HEK293 (cell line): Measurements from ENCODE around the gene NAPA.
A peak's percentile ranks its signal among the peaks of the same experiment; 100 is the strongest.

Source experiments
- CTCF ChIA-PET: fragments of 350-600 bp; formaldehyde crosslinking; extraction: SDS; loops from one replicate; lab custom pipeline; 2021; ENCODE audit warnings: antibody characterized with exemption; lab: Yijun Ruan, JAX
- POLR2A ChIA-PET: fragments of 300-600 bp; formaldehyde crosslinking; extraction: SDS; loops from one replicate; lab custom pipeline; 2020; ENCODE audit warnings: antibody characterized with exemption, inconsistent platforms; lab: Yijun Ruan, JAX
- H3K27ac ChIP-seq: fragments of 200-500 bp; sonication (Bioruptor generic); 2 replicates; pipeline ENCODE4 v1.5.1; 2014; ENCODE audit warnings: low read depth, low read length, control low read depth, inconsistent platforms; ENCODE audit errors: extremely low read depth
- H3K36me3 ChIP-seq, 2 experiments: fragments of 200-500 bp in 1 of 2; sonication (Bioruptor generic) in 1 of 2; 1 replicate in 1 of 2; 2 replicates in 1 of 2; pipeline ENCODE4 v1.5.1; 2014 to 2017; ENCODE audit warnings: inconsistent platforms in 2 of 2, low read length in 2 of 2; ENCODE audit not compliant: control insufficient read depth in 2 of 2, insufficient read depth in 1 of 2
- H3K4me1 ChIP-seq: fragments of 200-500 bp; sonication (Bioruptor generic); 2 replicates; pipeline ENCODE4 v1.5.1; 2014; ENCODE audit warnings: mild to moderate bottlenecking, low read length, inconsistent platforms; ENCODE audit not compliant: control insufficient read depth, insufficient read depth
- H3K4me3 ChIP-seq: 2 replicates; pipeline ENCODE4 v1.5.1; 2011; ENCODE audit warnings: low read depth, mild to moderate bottlenecking, control low read depth, low read length, moderate library complexity
- H3K9me3 ChIP-seq: fragments of 200-500 bp; sonication (Bioruptor generic); 2 replicates; pipeline ENCODE4 v1.5.1; 2014; ENCODE audit warnings: low read depth, low read length, inconsistent platforms; ENCODE audit not compliant: control insufficient read depth, insufficient read depth
- BCL11B ChIP-seq: fragments of 450-650 bp; formaldehyde crosslinking; IDR thresholded peaks from 2 replicates; pipeline ENCODE4 v1.5.1; 2016; ENCODE audit warnings: low read depth, missing biosample characterization, missing genetic modification characterization
- HOXC10 ChIP-seq: sonication (generic); formaldehyde crosslinking; IDR thresholded peaks from 2 replicates; pipeline ENCODE4 v1.8.1; 2023; ENCODE audit warnings: mild to moderate bottlenecking, missing genetic modification reagents
- KLF16 ChIP-seq: fragments of 450-650 bp; formaldehyde crosslinking; IDR thresholded peaks from 2 replicates; pipeline ENCODE4 v1.5.1; 2017; ENCODE audit warnings: missing biosample characterization, missing genetic modification characterization
- PRDM1 ChIP-seq: fragments of 450-650 bp; formaldehyde crosslinking; IDR thresholded peaks from 2 replicates; pipeline ENCODE4; 2016; ENCODE audit warnings: missing biosample characterization, missing genetic modification characterization
- RBAK ChIP-seq: fragments of 450-650 bp; formaldehyde crosslinking; IDR thresholded peaks from 2 replicates; pipeline ENCODE4 v1.5.1; 2016; ENCODE audit warnings: missing biosample characterization, missing genetic modification characterization
- WT1 ChIP-seq: fragments of 450-650 bp; formaldehyde crosslinking; IDR thresholded peaks from 2 replicates; pipeline ENCODE4 v1.5.1; 2016; ENCODE audit warnings: missing biosample characterization, missing genetic modification characterization
- ZBTB1 ChIP-seq: fragments of 450-650 bp; formaldehyde crosslinking; IDR thresholded peaks from 2 replicates; pipeline ENCODE4 v1.5.1; 2016; ENCODE audit warnings: missing biosample characterization, missing genetic modification characterization
- ZBTB7A ChIP-seq: fragments of 450-650 bp; formaldehyde crosslinking; IDR thresholded peaks from 2 replicates; pipeline ENCODE4 v1.5.1; 2016; ENCODE audit warnings: low read depth, missing biosample characterization, missing genetic modification characterization
- ZIC2 ChIP-seq: fragments of 450-650 bp; formaldehyde crosslinking; IDR thresholded peaks from 2 replicates; pipeline ENCODE4 v1.5.1; 2016; ENCODE audit warnings: missing biosample characterization, missing genetic modification characterization
- ZNF133 ChIP-seq: fragments of 450-650 bp; formaldehyde crosslinking; IDR thresholded peaks from 2 replicates; pipeline ENCODE4 v1.5.1; 2016; ENCODE audit warnings: missing biosample characterization, missing genetic modification characterization
- ZNF2 ChIP-seq: fragments of 450-650 bp; formaldehyde crosslinking; IDR thresholded peaks from 2 replicates; pipeline ENCODE4 v1.5.1; 2016; ENCODE audit warnings: missing biosample characterization, missing genetic modification characterization
- ZNF221 ChIP-seq: fragments of 450-650 bp; formaldehyde crosslinking; IDR thresholded peaks from 2 replicates; pipeline ENCODE4 v1.5.1; 2017; ENCODE audit warnings: missing biosample characterization, missing genetic modification characterization, borderline replicate concordance
- ZNF274 ChIP-seq, 2 experiments: fragments of 200-500 bp in 1 of 2; fragments of 450-650 bp in 1 of 2; sonication (Bioruptor generic) in 1 of 2; formaldehyde crosslinking in 1 of 2; IDR thresholded peaks; 2 replicates each; pipeline versions ENCODE4 v1.5.1 to v1.6.1; 2014 to 2016; ENCODE audit warnings: borderline replicate concordance in 1 of 2, inconsistent platforms in 1 of 2, low read length in 1 of 2, missing biosample characterization in 1 of 2, missing genetic modification characterization in 1 of 2
- ZNF324 ChIP-seq: fragments of 450-650 bp; formaldehyde crosslinking; IDR thresholded peaks from 2 replicates; pipeline ENCODE4 v1.5.1; 2016; ENCODE audit warnings: missing biosample characterization, missing genetic modification characterization
- ZNF654 ChIP-seq: fragments of 450-650 bp; formaldehyde crosslinking; IDR thresholded peaks from 2 replicates; pipeline ENCODE4 v1.5.1; 2016; ENCODE audit warnings: low read depth, missing biosample characterization, missing genetic modification characterization
- ZNF776 ChIP-seq: fragments of 450-650 bp; formaldehyde crosslinking; IDR thresholded peaks from 2 replicates; pipeline ENCODE4 v1.5.0; 2017; ENCODE audit warnings: missing biosample characterization, missing genetic modification characterization, borderline replicate concordance
- TF ChIP-seq, protein P1 (sequence below): fragments of 450-650 bp; formaldehyde crosslinking; IDR thresholded peaks from 2 replicates; pipeline ENCODE4 v1.5.1; 2017; ENCODE audit warnings: missing biosample characterization, missing genetic modification characterization
- TF ChIP-seq, protein P2 (sequence below): fragments of 450-650 bp; formaldehyde crosslinking; IDR thresholded peaks from 2 replicates; pipeline ENCODE4 v1.5.1; 2016; ENCODE audit warnings: missing biosample characterization, missing genetic modification characterization
- TF ChIP-seq, protein P3 (sequence below): fragments of 450-650 bp; formaldehyde crosslinking; IDR thresholded peaks from 2 replicates; pipeline ENCODE4 v1.5.1; 2016; ENCODE audit warnings: missing biosample characterization, missing genetic modification characterization

NAPA gene

DNA sequence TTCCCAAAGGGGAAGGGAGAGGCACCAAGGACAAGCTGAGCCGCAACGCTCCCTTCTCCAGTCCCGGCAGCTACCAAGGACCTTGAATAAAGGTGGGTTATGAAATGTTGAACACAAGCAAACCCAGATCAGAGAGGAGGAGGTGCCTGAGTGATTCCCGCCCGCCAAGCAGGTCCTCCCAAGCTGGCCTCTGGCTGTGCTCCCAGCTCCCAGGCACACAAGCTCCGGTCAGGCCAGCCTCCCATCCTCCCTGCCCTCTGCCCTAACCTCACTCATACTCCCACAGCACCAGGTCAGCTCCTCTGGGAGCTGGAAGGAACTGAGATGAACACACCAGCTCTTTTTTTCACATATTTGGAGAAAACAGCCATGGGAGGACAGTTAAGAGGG is 3.7 kb downstream of the NAPA start (continued):
- TF ChIP-seq, protein P1, sequence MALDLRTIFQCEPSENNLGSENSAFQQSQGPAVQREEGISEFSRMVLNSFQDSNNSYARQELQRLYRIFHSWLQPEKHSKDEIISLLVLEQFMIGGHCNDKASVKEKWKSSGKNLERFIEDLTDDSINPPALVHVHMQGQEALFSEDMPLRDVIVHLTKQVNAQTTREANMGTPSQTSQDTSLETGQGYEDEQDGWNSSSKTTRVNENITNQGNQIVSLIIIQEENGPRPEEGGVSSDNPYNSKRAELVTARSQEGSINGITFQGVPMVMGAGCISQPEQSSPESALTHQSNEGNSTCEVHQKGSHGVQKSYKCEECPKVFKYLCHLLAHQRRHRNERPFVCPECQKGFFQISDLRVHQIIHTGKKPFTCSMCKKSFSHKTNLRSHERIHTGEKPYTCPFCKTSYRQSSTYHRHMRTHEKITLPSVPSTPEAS (tag by site-specific recombination), result no peak
- TF ChIP-seq ZNF776 (tag by site-specific recombination), result no peak

DNA sequence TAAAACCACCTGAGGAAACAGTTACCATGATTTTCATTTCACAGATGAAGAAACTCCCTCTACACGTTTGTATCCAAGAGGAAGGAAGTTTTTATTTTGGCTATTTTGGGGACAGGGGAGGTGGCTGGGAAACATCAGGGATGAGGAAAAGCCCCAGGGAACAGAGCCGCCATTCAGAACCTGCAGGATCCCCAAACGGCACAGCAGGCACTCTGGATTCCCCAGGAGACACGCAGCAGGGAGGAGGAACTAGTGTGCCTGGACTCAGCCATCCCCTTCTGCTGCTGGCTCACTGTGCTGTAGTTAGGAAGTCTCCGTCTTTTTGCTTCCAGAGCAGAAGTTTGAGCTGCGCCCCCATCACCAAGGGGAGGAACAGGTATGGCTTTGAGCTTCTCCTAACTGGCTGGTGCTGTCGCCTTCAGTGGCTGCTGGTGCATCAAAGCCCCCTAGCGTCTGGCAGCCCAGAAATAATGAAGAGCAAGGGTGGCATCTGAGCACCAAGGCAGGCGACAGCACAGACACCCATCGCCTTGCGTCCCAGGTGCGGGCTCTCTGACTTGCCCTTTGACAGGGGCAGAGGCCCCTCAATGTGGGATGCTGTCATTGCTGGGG is 4.2 kb downstream of the NAPA start:
- Histone ChIP-seq H3K36me3 (peaks cover 5 to 35% of the 10 kb centered on the region in 2 experiments; a peak in 2 of 3 replicates), H3K9me3 (no peaks in the 10 kb centered on the region), H3K27ac (no peak overlapping the region), H3K4me1 (peaks cover 17% of the 10 kb centered on the region), H3K4me3 (no peak overlapping the region)
- ChIA-PET CTCF (interaction anchor here (0.8 to 2.4 kb wide), 3 partner anchors 27 to 74 kb away, joined by 3 to 8 read pairs (median 5); partner anchors contain the start of gene KPTN), POLR2A (interaction anchor here (1.0 to 1.5 kb wide), 2 partner anchors 9 to 16 kb away, joined by 5 to 8 read pairs; no protein-coding TSS in a partner anchor)
- TF ChIP-seq ZIC2 (tag by site-specific recombination) (peak; percentile 84), KLF16 (tag by site-specific recombination) (no peak), ZBTB1 (no peak)
- TF ChIP-seq, protein P2, sequence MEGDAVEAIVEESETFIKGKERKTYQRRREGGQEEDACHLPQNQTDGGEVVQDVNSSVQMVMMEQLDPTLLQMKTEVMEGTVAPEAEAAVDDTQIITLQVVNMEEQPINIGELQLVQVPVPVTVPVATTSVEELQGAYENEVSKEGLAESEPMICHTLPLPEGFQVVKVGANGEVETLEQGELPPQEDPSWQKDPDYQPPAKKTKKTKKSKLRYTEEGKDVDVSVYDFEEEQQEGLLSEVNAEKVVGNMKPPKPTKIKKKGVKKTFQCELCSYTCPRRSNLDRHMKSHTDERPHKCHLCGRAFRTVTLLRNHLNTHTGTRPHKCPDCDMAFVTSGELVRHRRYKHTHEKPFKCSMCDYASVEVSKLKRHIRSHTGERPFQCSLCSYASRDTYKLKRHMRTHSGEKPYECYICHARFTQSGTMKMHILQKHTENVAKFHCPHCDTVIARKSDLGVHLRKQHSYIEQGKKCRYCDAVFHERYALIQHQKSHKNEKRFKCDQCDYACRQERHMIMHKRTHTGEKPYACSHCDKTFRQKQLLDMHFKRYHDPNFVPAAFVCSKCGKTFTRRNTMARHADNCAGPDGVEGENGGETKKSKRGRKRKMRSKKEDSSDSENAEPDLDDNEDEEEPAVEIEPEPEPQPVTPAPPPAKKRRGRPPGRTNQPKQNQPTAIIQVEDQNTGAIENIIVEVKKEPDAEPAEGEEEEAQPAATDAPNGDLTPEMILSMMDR (tag by site-specific recombination), result 0 out of 2 replicates have a peak, but pooled peaks have one; percentile 7

DNA sequence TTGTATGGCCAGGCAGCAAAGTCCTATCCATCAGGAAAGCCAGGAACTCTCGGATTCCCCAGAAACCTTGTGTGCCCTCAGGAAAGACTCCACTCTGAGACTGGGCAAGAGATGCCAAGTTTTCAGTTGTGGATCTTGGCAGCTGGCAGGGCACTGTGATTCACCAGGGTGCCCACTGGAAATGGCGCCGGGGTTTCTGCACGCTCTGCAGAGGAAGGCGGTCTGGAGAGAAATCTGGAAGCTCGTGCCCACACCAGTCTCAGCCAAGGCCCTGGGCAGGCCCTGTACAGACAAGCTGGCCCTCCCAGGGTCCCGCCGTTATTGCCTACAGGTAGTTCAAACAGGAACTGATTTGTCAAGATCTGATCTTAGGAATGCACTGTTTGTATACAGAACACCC is 4.9 kb downstream of the NAPA start:
- no peak for TF ChIP-seq ZNF133
- TF ChIP-seq, protein P2 (tag by site-specific recombination), result no peak
- no peak for TF ChIP-seq ZNF324 (tag by site-specific recombination)
- no peak for TF ChIP-seq RBAK (tag by site-specific recombination)
- no peak for TF ChIP-seq ZNF221 (tag by site-specific recombination)
- TF ChIP-seq, all 188 proteins: peak for 0
- Histone ChIP-seq H3K27ac (no peak overlapping the region), H3K9me3 (no peaks in the 10 kb centered on the region), H3K4me1 (peaks cover 17% of the 10 kb centered on the region), H3K4me3 (no peak overlapping the region), H3K36me3 (peaks cover 7 to 36% of the 10 kb centered on the region in 2 experiments; a peak in 2 of 3 replicates)
- ChIA-PET CTCF (interaction anchor here (0.8 to 2.4 kb wide), 3 partner anchors 14 to 73 kb away, joined by 3 to 8 read pairs (median 4); partner anchors contain the start of gene KPTN), POLR2A (interaction anchor here (0.6 kb wide), 2 partner anchors 25 to 68 kb away, joined by 3 to 6 read pairs; no protein-coding TSS in a partner anchor)

DNA sequence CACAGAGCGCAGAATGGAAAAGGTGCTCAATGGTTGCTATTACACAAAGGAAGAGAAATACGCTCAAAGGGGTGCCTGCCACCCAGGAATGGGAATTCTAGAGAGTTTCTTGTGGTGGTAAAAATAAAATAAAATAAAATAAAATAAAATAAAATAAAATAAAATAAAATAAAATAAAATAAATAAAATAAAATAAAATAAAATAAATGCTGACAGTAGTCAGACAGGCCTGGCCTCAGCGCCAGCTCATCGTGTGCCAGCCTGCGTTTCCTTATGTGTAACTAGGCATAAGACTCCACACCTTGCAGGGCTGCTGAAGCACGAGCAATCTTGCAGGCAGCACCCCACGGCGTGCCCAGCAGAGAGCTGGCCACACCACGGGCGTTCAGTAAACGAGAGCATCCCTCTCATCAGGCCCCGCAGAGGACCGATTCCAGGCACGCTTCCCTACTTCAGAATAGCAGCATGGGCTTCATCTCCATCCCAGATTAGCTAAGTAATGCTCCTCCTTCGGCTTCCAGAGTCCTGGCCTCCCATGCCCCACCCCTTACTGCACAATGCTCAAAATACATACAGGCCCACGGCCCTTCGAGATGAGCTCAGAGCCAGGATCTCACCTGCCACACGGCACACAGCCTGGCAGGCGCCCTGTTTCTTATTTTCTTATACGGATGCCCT is 5.6 kb downstream of the NAPA start:
- H3K4me3 ChIP-seq, result no peak overlapping the region
- H3K4me1 ChIP-seq, result peaks cover 17% of the 10 kb centered on the region
- H3K36me3 ChIP-seq, result peaks cover 7 to 39% of the 10 kb centered on the region in 2 experiments; a peak in 2 of 3 replicates
- no peak overlapping the region for H3K27ac ChIP-seq
- no peaks in the 10 kb centered on the region for H3K9me3 ChIP-seq
- ChIA-PET POLR2A (interaction anchor here (0.6 kb wide), 2 partner anchors 25 to 69 kb away, joined by 3 to 6 read pairs; no protein-coding TSS in a partner anchor), CTCF (interaction anchor here (1.2 to 2.4 kb wide), 2 partner anchors 14 to 73 kb away, joined by 4 to 8 read pairs; no protein-coding TSS in a partner anchor)
- TF ChIP-seq WT1, result no peak
- TF ChIP-seq, protein P3, sequence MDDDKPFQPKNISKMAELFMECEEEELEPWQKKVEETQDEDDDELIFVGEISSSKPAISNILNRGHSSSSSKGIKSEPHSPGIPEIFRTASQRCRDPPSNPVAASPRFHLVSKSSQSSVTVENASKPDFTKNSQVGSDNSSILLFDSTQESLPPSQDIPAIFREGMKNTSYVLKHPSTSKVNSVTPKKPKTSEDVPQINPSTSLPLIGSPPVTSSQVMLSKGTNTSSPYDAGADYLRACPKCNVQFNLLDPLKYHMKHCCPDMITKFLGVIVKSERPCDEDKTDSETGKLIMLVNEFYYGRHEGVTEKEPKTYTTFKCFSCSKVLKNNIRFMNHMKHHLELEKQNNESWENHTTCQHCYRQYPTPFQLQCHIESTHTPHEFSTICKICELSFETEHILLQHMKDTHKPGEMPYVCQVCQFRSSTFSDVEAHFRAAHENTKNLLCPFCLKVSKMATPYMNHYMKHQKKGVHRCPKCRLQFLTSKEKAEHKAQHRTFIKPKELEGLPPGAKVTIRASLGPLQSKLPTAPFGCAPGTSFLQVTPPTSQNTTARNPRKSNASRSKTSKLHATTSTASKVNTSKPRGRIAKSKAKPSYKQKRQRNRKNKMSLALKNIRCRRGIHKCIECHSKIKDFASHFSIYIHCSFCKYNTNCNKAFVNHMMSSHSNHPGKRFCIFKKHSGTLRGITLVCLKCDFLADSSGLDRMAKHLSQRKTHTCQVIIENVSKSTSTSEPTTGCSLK (tag by site-specific recombination), result no peak
- no peak for TF ChIP-seq ZNF2
- TF ChIP-seq ZBTB7A (tag by site-specific recombination), result no peak
- no peak for TF ChIP-seq ZNF274 (IDR thresholded peaks at IDR 0.05; ENCODE audit: low read length)
- TF ChIP-seq ZNF274 (tag by site-specific recombination; IDR thresholded peaks at IDR 0.05; ENCODE audit: borderline replicate concordance), result no peak
- TF ChIP-seq BCL11B (tag by site-specific recombination), result no peak
- no peak for TF ChIP-seq PRDM1 (tag by site-specific recombination)
- no peak for TF ChIP-seq ZNF654
- no peak for TF ChIP-seq HOXC10
